DND-41 (cell line): ENCODE measurements around the gene CCN2.

Experiments
- ATAC-seq: fragments of 200-7000 bp; cut with Tn5 transposase; 3 replicates; pipeline ENCODE4 v1.9.1; 2021; ENCODE audit warnings: low read depth; ENCODE audit not compliant: insufficient read depth
- DNase-seq: peaks from one replicate; pipeline ENCODE4 v3.0.0-alpha.2; 2020
- H2AFZ ChIP-seq: 2 replicates; pipeline ENCODE4 v1.6.0; 2012; ENCODE audit warnings: low read depth, low read length
- H3K27ac ChIP-seq: 2 replicates; pipeline ENCODE4 v1.5.1; 2012; ENCODE audit warnings: low read length, inconsistent platforms
- H3K27me3 ChIP-seq: fragments of 200-600 bp; sonication (generic); 2 replicates; pipeline ENCODE4 v1.6.0; 2012; ENCODE audit warnings: low read length, mild to moderate bottlenecking, inconsistent platforms; ENCODE audit not compliant: insufficient read depth, poor library complexity
- H3K36me3 ChIP-seq: 2 replicates; pipeline ENCODE4 v1.5.1; 2012; ENCODE audit warnings: low read length, inconsistent platforms; ENCODE audit not compliant: insufficient read depth
- H3K4me1 ChIP-seq: 2 replicates; pipeline ENCODE4 v1.5.1; 2012; ENCODE audit warnings: mild to moderate bottlenecking, low read length; ENCODE audit not compliant: insufficient read depth
- H3K4me2 ChIP-seq: 2 replicates; pipeline ENCODE4 v1.6.0; 2012; ENCODE audit warnings: mild to moderate bottlenecking, moderate library complexity, low read length, inconsistent platforms; ENCODE audit not compliant: insufficient read depth
- H3K4me3 ChIP-seq, 2 experiments: fragments of 200-600 bp in 1 of 2; shearing (Covaris generic) in 1 of 2; 2 replicates each; pipeline ENCODE4 v1.5.1; 2012 to 2016; ENCODE audit warnings: inconsistent platforms in 2 of 2, low read length in 2 of 2, mild to moderate bottlenecking in 2 of 2, low read depth in 1 of 2, moderate library complexity in 1 of 2
- H3K79me2 ChIP-seq: 2 replicates; pipeline ENCODE4 v1.6.0; 2012; ENCODE audit warnings: low read length, inconsistent platforms; ENCODE audit not compliant: insufficient read depth
- H3K9ac ChIP-seq: 2 replicates; pipeline ENCODE4 v1.6.0; 2012; ENCODE audit warnings: low read depth, mild to moderate bottlenecking, inconsistent platforms, low read length, moderate library complexity
- H3K9me3 ChIP-seq: 2 replicates; pipeline ENCODE4 v1.5.1; 2012; ENCODE audit warnings: low read length, moderate library complexity, mild to moderate bottlenecking, inconsistent platforms; ENCODE audit not compliant: insufficient read depth, severe bottlenecking
- H4K20me1 ChIP-seq: 2 replicates; pipeline ENCODE4 v1.6.0; 2012; ENCODE audit warnings: low read length; ENCODE audit not compliant: insufficient read depth
- EZH2 ChIP-seq: IDR thresholded peaks from 3 replicates; pipeline ENCODE4 v1.6.1; 2012; ENCODE audit warnings: borderline replicate concordance, low read depth, mild to moderate bottlenecking, moderate library complexity, low read length, inconsistent platforms; ENCODE audit not compliant: severe bottlenecking
- TF ChIP-seq, protein P1 (sequence below): IDR thresholded peaks from 2 replicates; pipeline ENCODE4 v1.5.1; 2012; ENCODE audit warnings: borderline replicate concordance, low read length, moderate library complexity, mild to moderate bottlenecking; ENCODE audit not compliant: poor library complexity, severe bottlenecking; ENCODE audit errors: extremely low read depth

The CCN2 gene

DNA sequence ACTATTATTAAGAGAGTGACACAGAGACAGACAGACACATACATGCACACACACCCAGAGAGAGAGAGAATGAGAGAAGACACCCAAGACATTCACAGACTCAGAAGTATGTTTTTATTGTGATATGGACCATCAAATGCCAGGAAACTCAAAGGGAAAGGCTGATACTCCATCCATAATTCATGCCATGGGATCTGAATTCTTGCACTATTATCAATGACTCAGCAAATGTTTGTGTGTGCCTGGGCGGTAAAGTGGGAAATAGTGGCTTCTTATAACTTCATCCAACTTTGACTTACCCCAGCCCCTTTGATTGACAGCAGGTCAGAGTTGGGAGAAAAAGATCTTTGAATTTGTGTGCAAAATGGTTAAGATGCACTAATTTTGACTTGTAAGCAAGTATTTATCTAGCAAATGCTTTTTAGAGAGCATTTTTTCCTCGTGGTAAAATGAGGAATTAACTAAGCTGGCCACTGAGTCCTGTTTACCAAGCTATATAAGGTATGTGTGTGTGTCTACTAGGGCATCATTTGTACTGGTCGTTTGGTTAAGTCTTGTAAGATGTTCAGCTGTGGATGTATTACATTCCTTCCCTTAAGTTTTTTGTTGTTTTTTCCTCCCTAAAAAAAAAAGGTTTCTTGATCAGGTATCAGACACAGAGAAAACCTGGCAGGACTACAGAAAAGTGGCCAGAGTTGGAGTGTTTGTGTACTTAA is 3.0 kb upstream of the CCN2 start:
- DNase-seq (no peak), ATAC-seq (no peak)
- H3K27me3 ChIP-seq: no peaks in the 10 kb centered on the region
- TF ChIP-seq, protein P1, sequence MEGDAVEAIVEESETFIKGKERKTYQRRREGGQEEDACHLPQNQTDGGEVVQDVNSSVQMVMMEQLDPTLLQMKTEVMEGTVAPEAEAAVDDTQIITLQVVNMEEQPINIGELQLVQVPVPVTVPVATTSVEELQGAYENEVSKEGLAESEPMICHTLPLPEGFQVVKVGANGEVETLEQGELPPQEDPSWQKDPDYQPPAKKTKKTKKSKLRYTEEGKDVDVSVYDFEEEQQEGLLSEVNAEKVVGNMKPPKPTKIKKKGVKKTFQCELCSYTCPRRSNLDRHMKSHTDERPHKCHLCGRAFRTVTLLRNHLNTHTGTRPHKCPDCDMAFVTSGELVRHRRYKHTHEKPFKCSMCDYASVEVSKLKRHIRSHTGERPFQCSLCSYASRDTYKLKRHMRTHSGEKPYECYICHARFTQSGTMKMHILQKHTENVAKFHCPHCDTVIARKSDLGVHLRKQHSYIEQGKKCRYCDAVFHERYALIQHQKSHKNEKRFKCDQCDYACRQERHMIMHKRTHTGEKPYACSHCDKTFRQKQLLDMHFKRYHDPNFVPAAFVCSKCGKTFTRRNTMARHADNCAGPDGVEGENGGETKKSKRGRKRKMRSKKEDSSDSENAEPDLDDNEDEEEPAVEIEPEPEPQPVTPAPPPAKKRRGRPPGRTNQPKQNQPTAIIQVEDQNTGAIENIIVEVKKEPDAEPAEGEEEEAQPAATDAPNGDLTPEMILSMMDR: no peak
- no peak for TF ChIP-seq EZH2
- H3K4me1 ChIP-seq: no peaks in the 10 kb centered on the region
- H4K20me1 ChIP-seq: no peaks in the 10 kb centered on the region
- H3K79me2 ChIP-seq: no peaks in the 10 kb centered on the region
- no peaks in the 10 kb centered on the region for H3K9me3 ChIP-seq
- H3K4me3 ChIP-seq: no peak overlapping the region
- no peak overlapping the region for H3K9ac ChIP-seq
- no peak overlapping the region for H3K4me2 ChIP-seq
- H2AFZ ChIP-seq: no peak overlapping the region
- H3K27ac ChIP-seq: no peak overlapping the region
- no peaks in the 10 kb centered on the region for H3K36me3 ChIP-seq

DNA sequence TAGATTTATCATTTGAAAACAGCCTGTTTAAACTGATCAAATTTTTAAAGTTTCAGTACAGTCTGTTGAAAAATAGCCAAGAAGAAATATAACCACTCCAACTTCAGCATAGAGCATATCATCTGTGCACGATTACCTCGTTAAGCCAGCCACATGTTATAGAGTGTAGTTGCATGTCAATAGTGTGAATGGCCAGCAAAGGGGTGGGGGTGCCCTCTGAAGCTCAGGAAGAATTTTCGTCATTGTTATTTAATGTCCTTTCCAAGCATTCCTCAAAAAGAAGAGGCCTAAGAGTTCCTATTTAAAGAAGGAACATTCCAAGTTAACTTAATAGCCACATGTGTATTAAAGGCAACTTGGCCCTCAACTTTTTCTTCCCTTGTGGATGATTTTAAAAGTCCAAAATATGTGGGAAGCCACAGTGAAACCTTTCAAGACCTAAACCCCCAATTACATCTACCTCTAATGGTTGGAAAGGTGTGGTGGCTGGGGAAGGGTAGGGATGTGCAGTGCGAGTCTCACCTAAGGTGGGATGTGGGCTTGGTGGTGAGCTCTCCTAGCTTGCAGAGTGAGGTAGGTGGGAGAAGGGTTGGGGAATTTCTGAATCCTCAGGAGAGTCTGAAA is 1.8 kb upstream of the CCN2 start:
- TF ChIP-seq EZH2: no peak
- TF ChIP-seq, protein P1: no peak
- H3K79me2 ChIP-seq: no peaks in the 10 kb centered on the region
- no peaks in the 10 kb centered on the region for H4K20me1 ChIP-seq
- no peak overlapping the region for H3K27ac ChIP-seq
- no peak overlapping the region for H3K9ac ChIP-seq
- H3K4me1 ChIP-seq: no peaks in the 10 kb centered on the region
- no peak overlapping the region for H3K4me3 ChIP-seq
- DNase-seq (no peak), ATAC-seq (no peak)
- no peaks in the 10 kb centered on the region for H3K9me3 ChIP-seq
- H3K36me3 ChIP-seq: no peaks in the 10 kb centered on the region
- H2AFZ ChIP-seq: no peak overlapping the region
- H3K4me2 ChIP-seq: no peak overlapping the region
- no peaks in the 10 kb centered on the region for H3K27me3 ChIP-seq

DNA sequence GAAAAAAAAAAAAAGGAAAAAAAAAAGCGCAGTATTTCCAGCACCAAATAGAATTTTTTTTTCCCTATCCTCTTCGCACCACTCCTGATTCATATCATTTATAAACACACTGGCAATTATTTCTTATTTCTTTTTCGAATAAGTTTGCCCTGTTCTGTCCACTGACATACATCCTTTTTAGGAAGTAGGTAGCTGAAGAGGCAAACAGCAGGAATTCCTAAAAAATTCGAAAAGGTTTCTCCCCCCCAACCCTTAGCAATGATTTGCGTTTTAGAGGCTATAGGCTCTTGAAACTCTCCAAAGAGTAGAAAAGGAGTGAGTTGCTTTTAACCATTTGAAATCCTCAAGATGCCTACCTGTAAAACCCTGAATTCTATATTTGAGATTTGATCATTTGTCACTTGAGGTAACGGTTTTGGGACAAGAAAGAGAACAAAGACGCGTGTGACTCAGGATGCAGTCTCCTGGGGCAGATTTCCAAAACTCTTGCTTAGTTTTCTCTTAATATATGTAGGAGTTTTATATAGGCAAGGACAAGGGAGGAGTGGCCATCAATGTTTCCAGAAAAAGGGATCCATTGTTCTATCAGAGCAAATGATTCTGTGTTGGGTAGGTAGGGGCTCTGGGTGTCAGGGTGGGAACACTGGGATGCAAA is 531 bp upstream of the CCN2 start:
- Histone ChIP-seq H3K4me2 (no peak overlapping the region), H3K79me2 (no peaks in the 10 kb centered on the region), H3K27me3 (no peaks in the 10 kb centered on the region), H3K9me3 (no peaks in the 10 kb centered on the region), H3K27ac (no peak overlapping the region), H3K4me1 (no peaks in the 10 kb centered on the region), H3K4me3 (no peak overlapping the region), H4K20me1 (no peaks in the 10 kb centered on the region), H3K9ac (no peak overlapping the region), H2AFZ (no peak overlapping the region), H3K36me3 (no peaks in the 10 kb centered on the region)
- TF ChIP-seq, protein P1: no peak
- no peak for TF ChIP-seq EZH2
- no peak for ATAC-seq
- no peak for DNase-seq
